HEK293 (cell line): ENCODE data around the gene SNX5.

Experiments used
- ZBTB21 ChIP-seq: fragments of 450-650 bp; formaldehyde crosslinking; IDR thresholded peaks from 2 replicates; pipeline ENCODE4 v1.5.1; 2017; ENCODE audit warnings: missing biosample characterization, missing genetic modification characterization
- ZNF274 ChIP-seq, 2 experiments: fragments of 200-500 bp in 1 of 2; fragments of 450-650 bp in 1 of 2; sonication (Bioruptor generic) in 1 of 2; formaldehyde crosslinking in 1 of 2; IDR thresholded peaks; 2 replicates each; pipeline versions ENCODE4 v1.5.1 to v1.6.1; 2014 to 2016; ENCODE audit warnings: borderline replicate concordance in 1 of 2, inconsistent platforms in 1 of 2, low read length in 1 of 2, missing biosample characterization in 1 of 2, missing genetic modification characterization in 1 of 2

- TF ChIP-seq ZBTB21, result no peak
- TF ChIP-seq ZNF274 (IDR thresholded peaks at IDR 0.05; ENCODE audit: low read length), result no peak
- TF ChIP-seq ZNF274 (tag by site-specific recombination; IDR thresholded peaks at IDR 0.05; ENCODE audit: borderline replicate concordance), result no peak
Observed at GRCh38 chr20:17934141-17934862, 34.3 kb downstream of the SNX5 start.
